Activated T-cell treated with anti-CD3 and anti-CD28 coated beads, Interleukin-2, amount 50 U/mL, for 48 hours (primary cell): ENCODE results near the gene GNAT1.
"Not testable (repeated sequence)": the region's sequence is repeated elsewhere in the genome, so short reads cannot be mapped to it uniquely, and the experiment has no call there.

Experiments used
- DNase-seq, 2 experiments: peaks; one replicate each; pipeline ENCODE4 v3.0.0-alpha.2; 2020

GNAT1 gene

DNA sequence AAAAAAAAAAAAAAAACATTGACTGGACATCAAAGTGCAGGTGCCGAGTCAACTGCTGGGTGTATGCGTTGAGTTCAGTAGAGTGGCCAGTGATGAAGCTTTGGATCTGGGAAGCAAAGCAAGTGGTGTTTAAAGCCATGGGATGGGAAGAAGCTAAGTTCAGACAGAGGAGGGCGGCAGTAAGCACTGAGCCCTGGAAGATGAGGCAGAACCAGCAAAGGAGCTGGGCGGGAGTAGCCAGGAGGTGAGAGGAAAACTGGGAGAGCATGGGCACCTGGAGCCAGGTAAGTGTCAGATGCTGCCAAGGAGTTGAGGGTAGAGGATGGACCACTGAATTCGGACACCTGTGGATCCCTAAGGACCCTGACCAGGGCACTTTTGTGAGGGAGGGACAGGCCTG lies 33.2 kb downstream of the GNAT1 start:
- no peak for DNase-seq

DNA sequence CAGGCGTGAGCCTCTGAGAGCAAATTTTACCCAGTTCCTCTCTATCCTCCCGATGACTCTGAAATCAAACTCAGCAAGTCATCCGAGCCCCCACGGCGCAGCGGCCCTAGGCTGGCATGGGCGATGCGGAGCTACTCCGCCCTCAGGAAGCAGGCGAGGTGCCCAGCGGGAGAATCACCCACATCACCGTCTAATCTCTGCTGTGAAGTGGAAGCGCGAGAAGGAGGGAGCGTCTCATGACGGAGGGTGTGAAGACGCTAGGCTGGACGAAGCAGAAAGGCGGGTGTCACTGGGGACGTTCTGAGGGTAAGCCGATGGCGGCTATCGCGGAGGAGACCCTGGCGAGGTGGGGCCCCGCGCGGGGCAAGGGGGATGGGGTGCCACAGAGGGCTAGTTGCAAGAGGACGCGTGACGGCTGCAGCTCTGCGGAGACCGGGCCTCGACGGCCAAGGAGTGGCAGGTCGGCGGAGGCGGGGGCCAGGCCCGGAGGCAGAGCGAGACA lies 35.5 kb downstream of the GNAT1 start:
- DNase-seq: peak; percentile 76 to 77

DNA sequence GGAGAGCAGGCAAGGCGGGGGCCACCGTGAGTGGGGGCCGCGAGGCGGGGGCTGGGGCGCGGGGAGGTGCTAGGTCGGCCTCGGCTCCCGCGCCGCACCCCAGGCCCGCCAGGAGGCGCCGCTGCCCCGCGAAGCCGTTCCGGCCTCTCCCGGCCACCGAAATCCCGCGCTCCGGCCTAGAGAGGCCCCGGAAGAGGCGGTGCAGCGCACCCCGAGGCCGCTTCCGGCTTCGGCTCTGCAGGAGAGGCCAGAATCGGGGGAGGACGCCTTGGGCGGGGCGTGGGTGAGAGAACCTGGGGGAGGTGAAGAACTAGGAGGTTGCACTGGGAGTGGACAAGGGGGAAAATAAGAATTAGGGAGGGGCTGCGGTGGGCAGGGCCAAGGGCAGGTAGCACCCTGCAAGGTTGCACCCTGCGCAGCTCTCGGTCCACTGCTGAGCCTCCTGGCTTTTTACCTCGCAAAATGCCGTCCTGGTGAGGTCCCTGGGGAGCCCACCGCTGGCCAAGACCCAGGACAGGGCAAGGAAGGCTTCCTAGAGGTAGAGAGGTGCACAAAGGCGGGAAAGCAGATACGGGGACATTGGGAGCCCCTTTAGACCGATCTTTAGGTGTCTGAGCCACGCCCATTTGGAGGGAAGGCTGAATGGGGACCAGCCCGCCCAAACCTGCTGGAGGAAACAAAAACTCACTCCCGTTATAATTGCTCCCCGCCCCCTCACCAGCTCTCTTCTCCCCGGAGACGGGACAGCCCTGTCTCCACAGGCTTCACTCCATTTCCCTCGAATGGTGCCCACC lies 36.2 kb downstream of the GNAT1 start:
- DNase-seq: peak; percentile 90 to 94

DNA sequence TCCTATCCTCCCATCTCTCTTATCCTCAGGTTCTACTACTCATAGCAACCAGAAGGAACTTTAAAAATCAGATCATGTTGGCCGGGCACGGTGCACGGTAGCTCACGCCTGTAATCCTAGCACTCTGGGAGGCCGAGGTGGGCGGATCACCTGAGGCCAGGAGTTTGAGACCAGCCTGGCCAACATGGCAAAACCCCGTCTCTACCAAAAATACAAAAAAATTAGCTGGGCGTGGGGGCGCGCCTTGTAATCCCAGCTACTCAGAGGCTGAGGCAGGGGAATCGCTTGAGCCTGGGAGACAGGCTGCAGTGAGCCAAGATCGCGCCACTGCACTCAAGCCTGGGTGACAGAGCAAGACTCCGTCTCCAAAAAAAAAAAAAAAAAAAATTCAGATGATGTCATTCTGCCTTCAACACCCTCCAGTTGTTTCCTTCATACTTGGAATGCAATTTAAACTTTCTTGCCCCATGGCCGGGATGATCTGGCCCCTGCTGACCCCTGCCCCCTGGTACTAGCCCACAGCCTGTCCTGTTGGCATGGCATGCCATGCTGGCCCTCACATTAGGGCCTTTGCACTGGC lies 36.9 kb downstream of the GNAT1 start:
- not testable (repeated sequence) for DNase-seq

DNA sequence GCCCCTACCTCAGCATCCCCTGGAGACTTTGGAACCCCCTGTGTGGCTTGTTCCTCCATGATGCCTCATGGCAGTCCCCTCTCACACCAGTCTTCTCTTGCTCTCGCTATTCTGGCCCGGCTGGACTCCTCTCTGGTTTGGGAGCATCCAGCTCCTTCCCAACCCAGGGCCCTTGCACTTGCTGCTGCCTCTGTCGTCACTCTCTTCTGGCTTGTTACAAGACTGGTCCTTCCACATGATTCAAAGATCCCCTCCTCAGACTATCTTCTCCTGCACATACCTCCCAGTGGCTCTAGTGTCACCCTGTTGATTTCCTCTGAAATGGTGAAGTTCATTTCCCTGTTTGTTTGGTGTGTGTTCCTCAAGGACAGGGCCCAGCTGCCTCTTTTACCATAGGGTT lies 38.1 kb downstream of the GNAT1 start:
- DNase-seq: no peak

DNA sequence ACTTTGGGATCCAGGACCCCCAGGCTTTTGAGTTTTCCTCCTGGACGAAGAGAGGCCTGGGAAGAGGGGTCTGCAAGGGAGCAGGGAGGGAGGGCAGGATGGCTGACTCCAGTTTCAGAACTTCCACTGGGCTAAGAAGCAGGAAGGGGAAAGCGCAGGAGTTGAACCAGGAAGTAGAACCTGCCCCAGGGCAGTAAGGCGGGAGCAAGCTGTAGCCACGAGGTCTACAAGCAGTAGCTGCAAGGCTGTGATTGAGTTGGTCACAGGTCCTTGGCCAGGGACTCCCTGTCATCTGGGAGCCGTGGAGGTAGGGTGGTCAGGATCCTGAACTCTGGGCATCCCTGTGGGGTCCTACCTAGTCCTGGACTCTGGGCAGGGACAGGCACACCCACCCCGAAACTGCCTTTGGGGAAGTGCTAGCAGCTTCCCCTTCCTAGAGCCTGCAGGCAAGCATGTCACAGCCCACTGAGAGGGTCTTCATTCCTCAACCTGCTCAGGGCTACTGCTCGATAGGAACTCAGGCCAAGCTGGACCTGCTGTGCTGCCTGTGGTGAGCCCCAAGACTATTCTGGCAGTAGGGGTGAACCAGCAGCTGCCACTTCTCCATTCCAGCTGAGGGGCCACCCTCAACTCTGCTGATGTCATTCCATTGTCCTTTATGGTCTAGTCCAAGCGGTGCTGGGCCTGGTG lies 38.8 kb downstream of the GNAT1 start:
- DNase-seq: no peak

DNA sequence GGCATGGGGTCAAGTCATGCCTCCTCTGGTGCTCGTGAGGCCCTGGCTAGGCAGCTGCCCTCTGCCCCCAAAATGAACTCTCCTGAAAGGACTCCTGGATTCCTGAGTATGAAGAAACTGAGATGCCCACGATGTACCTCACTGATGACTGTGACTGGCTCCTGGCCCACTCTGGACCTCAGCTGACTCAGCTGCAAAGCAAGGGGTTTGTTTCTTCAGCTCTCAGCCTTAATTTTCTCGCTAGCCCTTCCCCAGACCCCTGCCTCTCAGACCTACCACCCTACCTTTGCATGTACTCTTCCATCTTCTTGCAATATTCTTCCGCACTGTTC lies 39.4 kb downstream of the GNAT1 start:
- no peak for DNase-seq

DNA sequence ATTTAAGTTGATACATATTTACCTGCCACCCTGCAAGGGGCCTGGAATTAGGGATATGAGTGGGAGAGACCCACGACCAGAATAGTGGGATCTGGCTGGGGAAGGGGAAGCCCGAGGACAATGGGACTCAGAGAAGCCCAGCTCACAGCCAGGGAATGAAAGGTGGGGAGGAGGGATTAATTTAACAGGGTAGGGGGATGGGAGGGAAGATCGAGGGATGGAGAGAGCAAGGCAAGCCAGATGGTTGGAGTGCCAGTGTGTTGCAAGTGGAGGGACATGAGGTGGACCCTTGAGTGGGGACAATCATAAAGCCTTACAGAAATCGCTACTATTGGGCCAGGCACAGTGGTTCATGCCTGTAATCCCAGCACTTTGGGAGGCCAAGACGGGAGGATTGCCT lies 40.2 kb downstream of the GNAT1 start:
- no peak for DNase-seq

DNA sequence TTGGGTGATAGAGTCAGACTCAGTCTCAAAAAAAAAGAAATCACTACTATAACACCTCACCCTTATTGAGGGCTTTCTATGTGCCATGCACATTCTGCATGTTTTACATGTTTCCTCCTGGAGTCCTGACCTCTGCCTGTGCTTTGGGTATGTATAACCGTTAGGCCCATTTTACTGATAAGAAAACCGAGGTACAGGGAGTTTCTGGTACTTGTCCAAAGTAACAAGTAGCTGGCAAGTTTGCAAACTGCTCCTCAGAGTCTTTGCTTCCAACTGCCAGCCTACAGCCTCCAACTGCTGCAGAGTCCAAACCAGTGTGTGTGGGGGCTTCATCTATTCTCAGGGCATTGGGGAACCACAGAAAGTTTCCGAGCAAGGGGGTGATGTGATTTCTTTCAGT lies 40.9 kb downstream of the GNAT1 start:
- DNase-seq: no peak

DNA sequence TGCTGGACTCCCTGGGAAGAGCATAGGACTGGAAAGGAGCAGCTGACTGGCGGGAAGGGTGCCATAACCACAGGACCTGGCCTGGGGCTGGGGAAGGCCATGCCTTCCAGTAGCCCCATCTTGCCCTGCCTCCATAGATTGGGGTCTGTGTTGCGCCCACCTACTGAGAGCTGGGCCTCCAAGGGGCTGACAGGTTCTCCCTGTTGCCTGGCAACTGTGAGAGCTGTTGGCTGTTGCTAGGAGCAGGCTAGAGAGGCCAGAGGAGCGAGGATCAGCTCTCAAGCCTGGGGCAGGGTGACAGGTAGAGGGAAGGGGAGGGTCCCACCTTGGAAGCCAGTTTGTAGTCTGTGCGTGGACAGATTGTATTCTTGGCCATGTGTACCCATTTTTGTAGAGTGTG lies 41.8 kb downstream of the GNAT1 start:
- DNase-seq: no peak

DNA sequence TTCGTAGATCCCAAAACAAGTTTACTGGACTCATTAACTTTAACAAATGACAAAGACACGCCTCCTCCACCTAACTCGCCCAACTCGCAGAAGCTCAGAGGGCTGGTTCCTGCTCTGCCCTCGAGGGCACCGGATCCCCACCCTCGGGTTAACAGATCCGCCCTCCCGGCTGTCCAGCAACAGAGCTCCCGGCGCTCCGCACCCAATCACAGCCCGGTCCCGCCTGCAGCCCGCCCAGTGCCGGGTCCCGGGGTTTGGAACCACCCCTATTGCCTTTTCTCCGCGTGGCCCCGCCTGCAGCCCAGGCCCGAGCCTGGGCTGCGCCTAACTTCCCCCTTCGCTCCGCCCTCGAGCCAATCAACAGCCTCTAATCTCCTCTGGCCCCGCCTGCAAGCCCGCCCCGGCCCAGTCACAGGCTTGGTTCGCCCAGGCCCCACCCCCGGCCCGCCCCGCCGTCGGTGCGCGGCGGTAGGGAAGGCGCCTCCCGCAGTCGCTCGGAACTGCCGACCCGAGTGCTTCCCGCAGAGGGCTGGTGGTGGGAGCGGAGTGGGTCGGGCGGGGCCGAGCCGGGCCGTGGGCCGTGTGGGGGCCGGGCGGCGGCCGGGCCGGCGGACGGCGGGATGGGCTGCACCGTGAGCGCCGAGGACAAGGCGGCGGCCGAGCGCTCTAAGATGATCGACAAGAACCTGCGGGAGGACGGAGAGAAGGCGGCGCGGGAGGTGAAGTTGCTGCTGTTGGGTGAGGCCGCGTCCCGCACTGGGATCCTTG lies 44.5 kb downstream of the GNAT1 start, which contains the start of gene GNAI2:
Gene GNAI2 (plus strand): TSS at position 489 of the 768 bp plus-strand sequence. CDS start 132 bp downstream, at position 621.
- DNase-seq: peak; percentile 99 to 100

DNA sequence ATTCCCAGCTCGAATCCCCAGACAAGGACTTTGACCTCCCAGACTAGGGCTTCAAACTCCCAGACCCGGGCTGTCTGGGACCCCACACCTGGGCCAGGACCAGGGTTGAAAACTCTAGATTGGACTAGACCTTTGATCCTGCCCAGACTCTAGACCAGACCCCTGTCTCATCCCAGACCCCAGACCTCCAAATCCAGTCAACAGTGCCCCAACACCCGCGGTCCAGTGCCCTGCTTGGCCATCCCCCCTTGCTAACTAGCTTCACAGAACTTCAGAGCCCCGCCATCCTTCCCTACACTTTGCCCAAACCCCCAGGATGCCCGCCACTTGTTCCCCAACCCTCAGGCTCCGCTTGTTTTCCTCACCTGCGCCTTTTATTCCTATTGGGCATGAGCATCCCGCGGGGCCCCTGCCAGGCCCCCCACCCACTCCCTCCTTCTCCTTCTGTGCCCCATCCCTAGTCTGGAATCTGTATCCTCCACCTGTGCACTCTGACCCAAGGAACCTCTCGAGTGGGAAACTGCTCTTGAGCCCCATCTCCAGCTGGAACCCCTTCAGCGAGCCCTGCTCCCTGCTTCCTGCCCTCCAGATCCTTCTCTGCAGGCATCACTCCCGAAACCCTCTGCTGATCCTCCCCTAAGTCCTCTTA lies 45.2 kb downstream of the GNAT1 start:
- DNase-seq: no peak

DNA sequence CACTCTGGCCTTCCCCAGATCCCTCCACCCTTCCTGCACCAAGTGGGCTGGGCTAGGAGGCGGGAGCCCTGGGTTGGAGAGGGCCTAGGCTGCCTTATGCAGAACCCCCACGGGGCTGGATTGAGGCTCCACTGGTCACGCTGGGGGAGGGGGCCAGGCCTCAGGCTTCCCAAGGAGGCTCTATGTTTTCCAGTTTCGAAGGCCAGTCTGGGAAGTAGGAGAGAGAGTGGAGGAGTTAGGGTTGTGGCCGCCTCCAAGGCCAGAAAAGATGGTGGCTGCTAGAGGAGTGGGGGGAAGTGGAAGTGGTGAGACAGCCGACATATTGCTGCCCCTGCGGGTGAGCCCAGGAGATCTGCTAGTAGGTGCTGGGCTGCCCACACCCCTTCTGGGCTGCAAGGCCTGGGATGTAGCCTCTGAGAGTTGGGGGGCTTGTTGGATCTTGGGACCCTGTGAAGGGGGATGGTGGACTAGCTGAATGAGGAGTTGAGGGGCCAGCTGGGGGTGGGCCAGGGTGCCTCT lies 45.8 kb downstream of the GNAT1 start:
- DNase-seq: peak in 1 of 2 experiments; percentile 65

DNA sequence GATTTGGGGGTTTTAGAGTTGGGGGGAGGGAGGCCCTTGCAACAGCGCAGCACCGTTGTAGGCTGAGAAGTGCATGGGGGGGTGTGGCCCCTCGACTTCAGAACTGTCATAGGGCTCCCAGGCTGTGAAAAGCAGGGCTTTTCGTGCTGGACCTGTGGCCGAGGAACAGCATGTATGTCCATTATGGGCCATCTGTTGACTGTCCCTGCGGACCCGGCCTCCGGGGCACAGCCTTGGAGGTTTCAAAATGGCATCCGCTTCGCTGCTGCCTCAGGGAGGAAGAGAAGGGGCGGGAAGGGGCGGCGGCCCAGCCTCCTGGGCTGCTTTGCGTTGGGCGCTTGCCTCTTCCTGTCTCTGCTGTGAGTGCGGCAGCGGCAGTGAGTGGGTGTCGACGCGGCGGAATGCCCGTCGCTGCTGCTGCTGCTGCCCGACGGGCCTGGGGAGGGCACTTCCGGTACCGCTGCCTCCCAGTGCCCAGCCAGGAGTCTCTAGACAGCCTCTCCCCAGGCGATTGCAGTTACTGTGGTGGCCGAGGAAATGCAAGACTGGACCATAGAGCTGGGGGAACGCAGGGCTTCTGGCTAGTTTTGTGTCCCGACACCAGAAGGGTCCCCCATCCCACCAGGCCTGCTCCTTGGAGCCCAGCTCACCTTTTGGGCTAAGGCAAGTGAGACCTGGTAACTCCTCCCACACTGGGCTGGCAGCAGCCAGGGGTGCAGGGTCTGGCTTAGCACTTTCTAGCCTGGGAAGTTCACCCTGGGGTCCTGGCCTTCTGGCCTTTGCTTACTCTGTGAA lies 46.5 kb downstream of the GNAT1 start:
- DNase-seq: peak; percentile 90 to 93

DNA sequence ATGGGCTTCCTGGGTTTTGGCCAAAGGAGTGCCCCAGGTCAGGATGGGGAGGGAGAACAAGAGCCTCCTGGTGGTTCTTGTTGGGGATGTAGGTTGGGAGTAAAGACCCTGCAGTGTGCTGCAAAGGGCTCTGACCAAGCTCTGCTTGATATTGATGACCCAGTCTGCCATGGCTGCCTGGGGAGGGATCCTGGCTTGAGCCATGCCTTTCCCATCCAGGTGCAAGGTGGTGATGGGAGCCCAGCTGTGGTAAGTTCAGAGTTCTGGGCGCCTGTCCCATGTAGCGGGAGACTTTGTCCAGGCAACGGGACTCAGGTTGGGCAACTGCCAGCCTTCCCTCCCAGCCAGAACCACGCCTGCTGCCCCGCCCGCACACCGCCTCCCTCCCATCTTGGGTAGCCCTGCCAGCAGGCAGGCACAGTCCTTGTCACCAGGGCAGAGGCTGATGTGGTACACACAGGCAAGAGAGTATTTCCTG lies 47.2 kb downstream of the GNAT1 start:
- no peak for DNase-seq

DNA sequence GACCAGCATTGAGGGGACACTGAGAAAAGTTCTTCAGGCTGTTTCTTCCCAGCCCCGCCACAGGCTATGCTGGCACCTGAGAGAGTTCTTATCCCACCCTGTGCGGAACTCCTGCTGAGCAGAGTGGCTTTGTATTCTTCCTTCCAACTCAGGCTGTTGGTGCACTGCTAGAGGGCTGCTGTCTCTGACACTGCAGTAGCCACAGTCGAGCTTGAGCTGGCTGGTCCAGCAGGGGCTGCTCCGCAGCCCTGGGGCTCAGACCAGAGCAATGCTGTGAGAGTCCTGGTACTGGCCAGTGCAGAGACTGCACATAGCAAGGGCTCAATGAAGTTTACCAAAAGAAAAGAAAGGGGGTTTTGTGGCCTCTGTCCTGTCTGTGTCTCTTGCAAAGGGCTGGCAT lies 48.2 kb downstream of the GNAT1 start:
- DNase-seq: no peak

DNA sequence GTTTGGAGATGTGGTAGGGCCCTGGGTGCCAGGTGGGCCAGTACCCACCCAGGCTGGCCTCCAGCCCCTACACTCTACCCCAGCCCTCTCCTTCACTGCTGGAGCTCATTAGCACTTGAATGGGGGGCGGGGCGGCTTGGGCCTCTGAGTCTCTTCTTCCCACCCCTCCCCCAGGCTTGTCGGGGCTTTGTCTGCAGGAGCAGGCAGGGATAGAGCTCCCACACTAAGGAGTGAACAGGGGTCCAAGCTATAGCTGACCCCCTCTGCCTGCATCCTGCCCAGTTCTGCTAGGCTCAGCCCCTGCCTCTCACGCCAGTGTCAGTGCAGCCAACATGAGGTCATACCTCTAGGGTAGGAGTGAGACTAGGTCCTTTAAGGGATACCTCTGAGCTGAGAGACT lies 49.8 kb downstream of the GNAT1 start:
- no peak for DNase-seq

DNA sequence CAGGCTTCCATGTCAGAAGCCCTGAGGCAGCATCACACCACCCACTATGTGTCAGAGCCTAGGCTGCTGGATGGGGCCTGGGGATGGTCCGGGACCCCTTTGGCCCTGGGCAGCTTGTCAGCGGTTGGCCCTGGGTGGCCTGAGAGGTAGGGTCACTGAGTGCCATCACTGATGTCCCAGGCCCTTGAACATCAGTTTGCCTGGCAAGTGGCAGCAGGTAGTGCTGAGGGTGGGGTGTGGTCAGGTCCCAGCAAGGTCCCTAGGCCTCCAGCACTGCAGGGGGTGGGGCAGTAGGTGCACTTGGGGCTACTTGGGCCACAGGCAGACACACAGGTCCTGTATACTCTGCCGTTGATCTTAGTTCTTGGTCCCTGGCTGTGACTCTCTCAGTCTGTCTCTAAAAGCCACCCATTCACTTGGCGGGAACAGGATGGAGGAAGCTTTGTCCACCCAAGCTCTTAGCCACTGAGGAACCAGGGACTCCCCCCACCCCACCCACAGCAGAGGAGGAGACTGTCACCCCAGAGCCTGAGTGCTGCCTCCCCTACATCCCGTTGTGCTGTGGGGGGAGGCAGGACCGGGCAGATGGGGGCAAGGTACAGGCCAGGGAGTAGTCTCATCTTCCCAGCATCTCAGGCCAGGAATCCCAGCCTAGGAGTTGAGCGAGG lies 50.4 kb downstream of the GNAT1 start:
- DNase-seq: no peak

DNA sequence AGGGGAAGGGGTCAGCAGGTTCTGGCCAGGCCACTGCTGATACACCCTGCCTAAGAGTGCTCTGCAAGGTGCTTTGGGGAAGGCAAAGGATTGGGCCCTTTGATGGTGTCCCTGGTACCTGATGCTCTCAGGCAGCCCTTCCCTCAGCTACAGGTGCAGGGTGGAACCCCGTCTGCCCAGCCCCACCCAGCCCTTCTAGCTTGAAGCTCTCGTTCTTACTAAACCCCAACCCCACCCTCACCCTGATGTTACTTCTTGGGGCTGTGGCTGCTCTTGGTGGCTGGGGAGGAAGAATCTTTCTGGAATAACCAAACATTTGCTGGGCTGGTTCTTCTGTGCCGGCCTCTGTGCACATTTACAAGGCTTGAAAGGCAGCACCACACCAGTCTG lies 51.0 kb downstream of the GNAT1 start:
- peak in 1 of 2 experiments; percentile 42 for DNase-seq

DNA sequence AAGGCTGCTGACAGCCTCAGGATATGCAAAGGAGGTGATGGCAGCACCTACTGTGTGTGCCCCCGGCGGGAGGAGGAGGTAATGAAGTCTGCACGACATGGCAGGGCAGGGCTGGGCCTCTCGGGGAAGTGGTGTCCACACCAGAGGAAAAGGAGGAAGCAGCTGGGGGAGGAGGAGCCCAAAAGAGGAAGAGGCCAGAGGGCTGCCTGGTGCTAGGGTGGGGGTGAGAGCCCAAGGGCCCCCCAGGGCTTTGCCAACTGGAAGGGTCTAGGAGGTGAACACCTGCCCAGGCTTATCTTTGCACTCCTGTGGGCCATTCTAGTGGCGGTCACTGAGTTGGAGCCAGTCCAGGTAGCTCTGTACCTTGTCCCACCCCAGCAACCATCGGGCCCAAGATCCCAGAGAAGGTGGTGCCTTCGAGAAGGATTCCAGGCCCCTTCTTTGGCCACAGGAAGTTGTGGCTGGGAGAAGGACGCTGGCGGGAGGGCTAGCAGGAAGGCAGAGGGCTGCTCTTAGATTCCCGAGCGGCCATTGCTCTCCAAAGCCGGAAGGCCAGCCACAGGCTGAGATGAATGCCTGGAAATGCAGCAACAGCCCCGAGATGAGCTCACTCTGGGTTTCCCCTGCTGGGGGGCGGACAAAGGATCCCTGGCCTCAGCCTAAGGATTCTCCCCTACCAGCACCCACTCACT lies 51.6 kb downstream of the GNAT1 start:
- DNase-seq: peak in 1 of 2 experiments; percentile 60
